H9 (cell line): ENCODE results near the gene TPTE2. TPM values are rescaled to one million over a fixed set of nuclear protein-coding genes. Genes with fewer than 3 reads are reported as not detected.
"Not testable (repeated sequence)": the region's sequence is repeated elsewhere in the genome, so short reads cannot be mapped to it uniquely, and the experiment has no call there.

Experiments used
- DNase-seq: peaks from one replicate; pipeline ENCODE4 v3.0.0-alpha.2; 2017
- H2AFZ ChIP-seq: one replicate; pipeline ENCODE4 v1.6.1; 2013; ENCODE audit warnings: mild to moderate bottlenecking, low read length, control low read depth, moderate library complexity
- H2AK5ac ChIP-seq: 2 replicates; pipeline ENCODE4 v1.6.1; 2013; ENCODE audit warnings: low read length, control low read depth, mixed read lengths; ENCODE audit not compliant: insufficient read length
- H2BK120ac ChIP-seq: one replicate; pipeline ENCODE4 v1.6.1; 2013; ENCODE audit warnings: low read depth, mild to moderate bottlenecking, low read length, control low read depth, inconsistent platforms; ENCODE audit not compliant: poor library complexity, severe bottlenecking
- H2BK12ac ChIP-seq: 2 replicates; pipeline ENCODE4 v1.6.1; 2013; ENCODE audit warnings: low read length, control low read depth, mixed read lengths, low read depth; ENCODE audit not compliant: insufficient read length
- H2BK15ac ChIP-seq: 2 replicates; pipeline ENCODE4 v1.6.1; 2013; ENCODE audit warnings: low read depth, low read length, control low read depth
- H2BK20ac ChIP-seq: one replicate; pipeline ENCODE4 v1.6.1; 2013; ENCODE audit warnings: low read depth, mild to moderate bottlenecking, low read length, control low read depth, inconsistent platforms; ENCODE audit not compliant: poor library complexity, severe bottlenecking
- H2BK5ac ChIP-seq: 2 replicates; pipeline ENCODE4 v1.6.1; 2013; ENCODE audit warnings: low read length, control low read depth, mixed read lengths; ENCODE audit not compliant: insufficient read length
- H3K14ac ChIP-seq: 2 replicates; pipeline ENCODE4 v1.6.1; 2013; ENCODE audit warnings: low read length, control low read depth; ENCODE audit not compliant: insufficient read depth
- H3K18ac ChIP-seq: 2 replicates; pipeline ENCODE4 v1.6.1; 2013; ENCODE audit warnings: low read depth, mild to moderate bottlenecking, mixed read lengths, low read length, control low read depth; ENCODE audit not compliant: insufficient read length
- H3K23ac ChIP-seq: 2 replicates; pipeline ENCODE4 v1.6.1; 2013; ENCODE audit warnings: low read length, control low read depth, mixed read lengths, low read depth; ENCODE audit not compliant: insufficient read length
- H3K23me2 ChIP-seq: 2 replicates; pipeline ENCODE4 v1.6.1; 2013; ENCODE audit warnings: low read depth, mild to moderate bottlenecking, mixed read lengths, low read length, control low read depth; ENCODE audit not compliant: insufficient read length, poor library complexity, severe bottlenecking
- H3K27ac ChIP-seq: 2 replicates; pipeline ENCODE4 v1.5.1; 2013; ENCODE audit warnings: low read length, control low read depth, mixed read lengths, low read depth; ENCODE audit not compliant: insufficient read length
- H3K27me3 ChIP-seq: 2 replicates; pipeline ENCODE4 v1.6.1; 2013; ENCODE audit warnings: low read length, control low read depth, inconsistent platforms; ENCODE audit not compliant: insufficient read depth
- H3K4ac ChIP-seq: 2 replicates; pipeline ENCODE4 v1.6.1; 2013; ENCODE audit warnings: low read depth, mild to moderate bottlenecking, control low read depth, inconsistent platforms, low read length, moderate library complexity
- H3K4me1 ChIP-seq: 2 replicates; pipeline ENCODE4 v1.6.1; 2013; ENCODE audit warnings: low read length, control low read depth, inconsistent platforms; ENCODE audit not compliant: insufficient read depth
- H3K4me2 ChIP-seq: 2 replicates; pipeline ENCODE4 v1.6.1; 2013; ENCODE audit warnings: low read length, control low read depth, mixed read lengths; ENCODE audit not compliant: insufficient read length, insufficient read depth
- H3K56ac ChIP-seq: 2 replicates; pipeline ENCODE4 v1.6.1; 2013; ENCODE audit warnings: low read depth, mild to moderate bottlenecking, mixed read lengths, low read length, control low read depth; ENCODE audit not compliant: insufficient read length
- H3K79me1 ChIP-seq: 2 replicates; pipeline ENCODE4 v1.6.1; 2013; ENCODE audit warnings: low read depth, mild to moderate bottlenecking, moderate library complexity, low read length, control low read depth, inconsistent platforms; ENCODE audit not compliant: insufficient read depth, poor library complexity, severe bottlenecking
- H3K79me2 ChIP-seq: 2 replicates; pipeline ENCODE4 v1.6.1; 2013; ENCODE audit warnings: low read length, control low read depth, inconsistent platforms; ENCODE audit not compliant: insufficient read depth
- H3K9ac ChIP-seq: 2 replicates; pipeline ENCODE4 v1.6.1; 2013; ENCODE audit warnings: low read length, control low read depth, mixed read lengths; ENCODE audit not compliant: insufficient read length; ENCODE audit errors: extremely low read depth
- H3K9me3 ChIP-seq: one replicate; pipeline ENCODE4 v1.6.1; 2013; ENCODE audit warnings: low read depth, low read length, inconsistent platforms; ENCODE audit not compliant: control insufficient read depth
- H3T11ph ChIP-seq: one replicate; pipeline ENCODE4 v1.6.1; 2013; ENCODE audit warnings: mild to moderate bottlenecking, low read length, control low read depth, inconsistent platforms
- H4K20me1 ChIP-seq: one replicate; pipeline ENCODE4 v1.6.1; 2013; ENCODE audit not compliant: control insufficient read depth, insufficient read length, insufficient read depth
- H4K5ac ChIP-seq: 2 replicates; pipeline ENCODE4 v1.6.1; 2013; ENCODE audit warnings: low read depth, mild to moderate bottlenecking, mixed read lengths, low read length, control low read depth; ENCODE audit not compliant: insufficient read length
- H4K8ac ChIP-seq: replicated peaks from 2 replicates; pipeline ENCODE4 v1.6.1; 2013; ENCODE audit warnings: low read length, control low read depth, mixed read lengths, low read depth; ENCODE audit not compliant: insufficient read length
- H4K91ac ChIP-seq: 2 replicates; pipeline ENCODE4 v1.6.1; 2013; ENCODE audit warnings: low read depth, mild to moderate bottlenecking, moderate library complexity, mixed read lengths, low read length, control low read depth; ENCODE audit not compliant: insufficient read length
- H3K27ac Mint-ChIP-seq, 3 experiments: 2 replicates in 2 of 3; 3 replicates in 1 of 3; pipeline ENCODE4 v1.8.0; 2020 to 2021; ENCODE audit warnings: mixed read lengths in 3 of 3, mild to moderate bottlenecking in 1 of 3, moderate library complexity in 1 of 3
- H3K27me3 Mint-ChIP-seq: 2 replicates; pipeline ENCODE4 v1.8.0; 2021; ENCODE audit warnings: low read depth, mild to moderate bottlenecking, moderate library complexity, mixed read lengths
- H3K36me3 Mint-ChIP-seq, 3 experiments: 2 replicates in 2 of 3; 3 replicates in 1 of 3; pipeline ENCODE4 v1.8.0; 2020 to 2021; ENCODE audit warnings: low read depth in 3 of 3, mixed read lengths in 3 of 3; ENCODE audit not compliant: insufficient read depth in 1 of 3
- H3K4me1 Mint-ChIP-seq, 2 experiments: 2 replicates each; pipeline ENCODE4 v1.8.0; 2020; ENCODE audit warnings: mixed read lengths in 2 of 2
- H3K4me3 Mint-ChIP-seq, 2 experiments: 2 replicates in 1 of 2; 3 replicates in 1 of 2; pipeline ENCODE4 v1.8.0; 2020 to 2021; ENCODE audit warnings: mild to moderate bottlenecking in 2 of 2, mixed read lengths in 2 of 2, moderate library complexity in 1 of 2
- H3K9me3 Mint-ChIP-seq, 2 experiments: 2 replicates in 1 of 2; 3 replicates in 1 of 2; pipeline ENCODE4 v1.8.0; 2020; ENCODE audit warnings: mild to moderate bottlenecking in 2 of 2, mixed read lengths in 2 of 2, moderate library complexity in 1 of 2
- WGBS: extraction: QIAGEN DNeasy Blood & Tissue Kit; methylation state at CpG from one replicate; pipeline ENCODE4 v1.1.7; 2013; ENCODE audit warnings: missing lambda C conversion rate, low lambda C conversion rate, mixed read lengths; ENCODE audit not compliant: insufficient read length; ENCODE audit errors: extremely low coverage; 5-methylcytosine and 5-hydroxymethylcytosine counted together
- total RNA-seq: library from RNA; stranded (reverse); gene quantifications from 2 replicates; pipeline ENCODE4 v1.2.1, GENCODE V29; 2021

The TPTE2 gene
- total RNA-seq, 1 experiment from 2014 or later: not detected

DNA sequence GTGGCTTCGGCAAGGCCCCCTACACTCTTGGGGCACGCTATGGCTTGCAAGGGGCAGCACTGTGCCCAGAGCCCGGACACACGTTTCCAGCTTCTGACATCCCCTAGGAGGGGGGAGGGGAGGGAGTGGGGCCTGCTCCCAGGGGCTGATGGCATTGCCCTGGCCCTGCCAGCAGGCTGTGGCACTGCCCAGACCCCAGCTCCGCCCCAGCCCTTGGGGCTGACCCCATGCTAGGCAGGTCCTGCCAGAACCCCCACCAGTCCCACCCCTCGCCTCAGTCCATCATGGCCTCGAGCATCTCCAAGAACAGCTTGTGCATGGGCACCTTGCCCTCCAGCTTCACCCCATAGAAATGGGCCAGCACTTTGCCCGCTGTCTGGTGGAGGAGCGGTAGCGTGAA, 1.6 kb downstream of the TPTE2 start:
- H4K20me1 ChIP-seq, H3K4me1 Mint-ChIP-seq, H2BK15ac ChIP-seq, H3K79me2 ChIP-seq, H3K23me2 ChIP-seq, H3K4me2 ChIP-seq, H3K27me3 Mint-ChIP-seq, H2BK5ac ChIP-seq, H3K27ac ChIP-seq, H2AK5ac ChIP-seq, H3K4me3 Mint-ChIP-seq, H4K8ac ChIP-seq, H2BK120ac ChIP-seq, H3K23ac ChIP-seq, H4K91ac ChIP-seq, H3K4ac ChIP-seq, H3K9ac ChIP-seq, H2BK20ac ChIP-seq, H3K27me3 ChIP-seq, H3K18ac ChIP-seq, H3K27ac Mint-ChIP-seq, H2AFZ ChIP-seq, H3K4me1 ChIP-seq, H3T11ph ChIP-seq, DNase-seq, H3K36me3 Mint-ChIP-seq, H2BK12ac ChIP-seq, H4K5ac ChIP-seq, H3K56ac ChIP-seq, H3K14ac ChIP-seq, H3K79me1 ChIP-seq: not testable (repeated sequence)
- peaks cover 28% of the 10 kb centered on the region for H3K9me3 ChIP-seq
- peaks cover 42 to 48% of the 10 kb centered on the region in 2 experiments for H3K9me3 Mint-ChIP-seq
- no CpG with 5 or more reads among the region's 10 CpGs for WGBS

GRCh38 chr13:19557287-19557686, 4.0 kb downstream of the TPTE2 start:
- not testable (repeated sequence) for DNase-seq, H3K4me1 ChIP-seq, H3K4ac ChIP-seq, H4K20me1 ChIP-seq, H2BK15ac ChIP-seq, H2BK20ac ChIP-seq, H2BK120ac ChIP-seq, H3K79me2 ChIP-seq, H4K91ac ChIP-seq, H3K4me1 Mint-ChIP-seq, H4K5ac ChIP-seq, H3K14ac ChIP-seq, H3K27me3 ChIP-seq, H2AFZ ChIP-seq, H3K79me1 ChIP-seq, H2BK5ac ChIP-seq, H2AK5ac ChIP-seq, H3K18ac ChIP-seq, H3K23ac ChIP-seq, H3K27me3 Mint-ChIP-seq, H3K27ac Mint-ChIP-seq, H3K9ac ChIP-seq, H3K23me2 ChIP-seq, H3K4me2 ChIP-seq, H3T11ph ChIP-seq, H3K27ac ChIP-seq, H3K56ac ChIP-seq, H2BK12ac ChIP-seq, H3K4me3 Mint-ChIP-seq, H3K36me3 Mint-ChIP-seq, H4K8ac ChIP-seq
- peaks cover 15% of the 10 kb centered on the region for H3K9me3 ChIP-seq
- peaks cover 49 to 60% of the 10 kb centered on the region in 2 experiments for H3K9me3 Mint-ChIP-seq
- no CpG with 5 or more reads among the region's 4 CpGs for WGBS
